A549 (cell line): ENCODE results near the gene SNW1. TPM values are rescaled to one million over a fixed set of nuclear protein-coding genes. Genes with fewer than 3 reads are reported as not detected.
"Not testable (repeated sequence)": the region's sequence is repeated elsewhere in the genome, so short reads cannot be mapped to it uniquely, and the experiment has no call there.

Source experiments
- ATAC-seq, 2 experiments: fragments of 200-7000 bp in 1 of 2; fragments of >200 bp in 1 of 2; cut with Nextera tagmentation in 1 of 2; cut with Tn5 transposase in 1 of 2; 3 replicates each; pipeline versions ENCODE4 v1.8.0 to v1.9.1; 2018 to 2020; ENCODE audit warnings: mild to moderate bottlenecking in 1 of 2, moderate library complexity in 1 of 2
- CTCF ChIA-PET: fragments of 300-600 bp; sonication (Branson Sonifier 250); formaldehyde crosslinking; extraction: SDS; loops from one replicate; lab custom pipeline; 2021; ENCODE audit warnings: antibody characterized with exemption, inconsistent platforms; lab: Yijun Ruan, JAX
- POLR2A ChIA-PET: fragments of 350-600 bp; formaldehyde crosslinking; extraction: SDS; loops from one replicate; lab custom pipeline; 2021; ENCODE audit warnings: antibody characterized with exemption, inconsistent platforms; lab: Yijun Ruan, JAX
- DNase-seq, 2 experiments: peaks; one replicate each; pipeline versions ENCODE4 v3.0.0 to v3.0.0-alpha.2; 2011 to 2016; ENCODE audit warnings: low read depth in 1 of 2, low spot score in 1 of 2
- FAIRE-seq: peaks from 2 replicates; lab custom pipeline; 2011; peaks lifted over from hg19 to GRCh38; lab: Jason Lieb, UNC
- H3K27ac ChIP-seq, 2 experiments: fragments of >200 bp; sonication (Bioruptor Twin); formaldehyde crosslinking; 3 replicates each; pipeline ENCODE4 v1.5.1; 2016 to 2017
- H3K4me1 ChIP-seq: fragments of >200 bp; sonication (Bioruptor Twin); formaldehyde crosslinking; 3 replicates; pipeline ENCODE4 v1.6.1; 2016
- H3K4me2 ChIP-seq: fragments of >200 bp; sonication (Bioruptor Twin); formaldehyde crosslinking; 3 replicates; pipeline ENCODE4 v1.6.1; 2016
- H3K4me3 ChIP-seq: fragments of >200 bp; sonication (Bioruptor Twin); formaldehyde crosslinking; 3 replicates; pipeline ENCODE4 v1.5.1; 2016
- H3K9me3 ChIP-seq: fragments of >200 bp; sonication (Bioruptor Twin); formaldehyde crosslinking; 3 replicates; pipeline ENCODE4 v1.6.1; 2016
- BHLHE40 ChIP-seq: IDR thresholded peaks from 2 replicates; pipeline ENCODE4 v1.6.1; 2012; ENCODE audit warnings: low read depth, low read length, inconsistent platforms
- CBX8 ChIP-seq: fragments of 200-600 bp; sonication (generic); IDR thresholded peaks from 2 replicates; pipeline ENCODE4 v1.6.1; 2016
- CHD4 ChIP-seq: fragments of 200-600 bp; sonication (generic); IDR thresholded peaks from 2 replicates; pipeline ENCODE4 v1.6.1; 2016; ENCODE audit warnings: antibody characterized with exemption, mild to moderate bottlenecking, borderline replicate concordance
- EHMT2 ChIP-seq: fragments of 200-600 bp; sonication (generic); IDR thresholded peaks from 2 replicates; pipeline ENCODE4 v1.6.1; 2016; ENCODE audit warnings: antibody characterized with exemption, low read depth, mild to moderate bottlenecking, moderate library complexity
- HDAC2 ChIP-seq: fragments of 200-600 bp; sonication (generic); IDR thresholded peaks from 2 replicates; pipeline ENCODE4 v1.6.1; 2016
- HMGXB4 ChIP-seq: fragments of 250-450 bp; sonication (Bioruptor Pico); IDR thresholded peaks from 2 replicates; pipeline ENCODE4 v1.5.0; 2021; ENCODE audit warnings: mild to moderate bottlenecking, moderate library complexity, borderline replicate concordance
- HOXA7 ChIP-seq: fragments of 250-450 bp; sonication (Bioruptor Pico); IDR thresholded peaks from 2 replicates; pipeline ENCODE4 v1.5.0; 2020; ENCODE audit warnings: mild to moderate bottlenecking, moderate library complexity
- JUN ChIP-seq, 2 experiments: fragments of >200 bp; sonication (Bioruptor Twin); formaldehyde crosslinking; IDR thresholded peaks; 2 replicates in 1 of 2; 3 replicates in 1 of 2; pipeline ENCODE4 v1.6.1; 2016 to 2017
- JUNB ChIP-seq: fragments of >200 bp; sonication (Bioruptor Twin); formaldehyde crosslinking; IDR thresholded peaks from 2 replicates; pipeline ENCODE4 v1.6.1; 2016
- KDM1A ChIP-seq: fragments of 200-600 bp; sonication (generic); IDR thresholded peaks from 2 replicates; pipeline ENCODE4 v1.6.1; 2016; ENCODE audit warnings: low read depth, mild to moderate bottlenecking
- NFE2L2 ChIP-seq: fragments of 150-350 bp; conservative IDR thresholded peaks from 2 replicates; pipeline ENCODE4 v1.6.1; 2014; ENCODE audit warnings: low read length
- NPAS2 ChIP-seq: fragments of 250-450 bp; sonication (Bioruptor Pico); IDR thresholded peaks from 2 replicates; pipeline ENCODE4 v1.8.0; 2022; ENCODE audit warnings: mild to moderate bottlenecking, moderate library complexity, borderline replicate concordance
- PHF8 ChIP-seq: fragments of 200-600 bp; sonication (generic); IDR thresholded peaks from 2 replicates; pipeline ENCODE4 v1.6.1; 2016; ENCODE audit warnings: low read depth, mild to moderate bottlenecking, antibody characterized with exemption, moderate library complexity, borderline replicate concordance
- POLR2A ChIP-seq: IDR thresholded peaks from 2 replicates; pipeline ENCODE4 v1.6.1; 2012; ENCODE audit warnings: mild to moderate bottlenecking, low read length
- POLR2AphosphoS2 ChIP-seq: conservative IDR thresholded peaks from 2 replicates; pipeline ENCODE4 v1.6.1; 2012; ENCODE audit warnings: low read length, improper control_type of control experiment, inconsistent platforms
- RNF2 ChIP-seq: fragments of 200-600 bp; sonication (generic); IDR thresholded peaks from 2 replicates; pipeline ENCODE4 v1.6.1; 2016; ENCODE audit warnings: low read depth, mild to moderate bottlenecking, antibody characterized with exemption, moderate library complexity, borderline replicate concordance
- TP53 ChIP-seq: fragments of 250-450 bp; sonication (Bioruptor Pico); IDR thresholded peaks from 2 replicates; pipeline ENCODE4 v1.5.0; 2021; ENCODE audit warnings: mild to moderate bottlenecking, moderate library complexity
- USF2 ChIP-seq: fragments of 450-650 bp; IDR thresholded peaks from 2 replicates; pipeline ENCODE4 v1.6.1; 2014; ENCODE audit warnings: antibody characterized with exemption
- ZC3H11A ChIP-seq: fragments of 450-650 bp; IDR thresholded peaks from 2 replicates; pipeline ENCODE4 v1.6.1; 2014; ENCODE audit warnings: antibody characterized with exemption, mild to moderate bottlenecking
- ZFP36 ChIP-seq: fragments of 450-650 bp; IDR thresholded peaks from 2 replicates; pipeline ENCODE4 v1.6.1; 2014; ENCODE audit warnings: borderline replicate concordance; ENCODE audit not compliant: partially characterized antibody
- WGBS: methylation state at CpG from one replicate; pipeline ENCODE4 v1.1.6; 2017; ENCODE audit errors: missing lambda C conversion rate; 5-methylcytosine and 5-hydroxymethylcytosine counted together
- polyA plus RNA-seq, 4 experiments: library from polyadenylated mRNA; depleted of rRNA in 3 of 4; stranded (reverse); fragments of >200 nt; fragmentation: RNase III in 1 of 4; extraction: RNeasy Plus Mini Kit Qiagen cat#74134 plus additional on column Dnase treatment in 1 of 4; gene quantifications; 2 replicates in 3 of 4; 3 replicates in 1 of 4; pipeline ENCODE4 v1.2.3, GENCODE V29; 2011 to 2017
- TF ChIP-seq, protein P1 (sequence below): fragments of 250-450 bp; sonication (Bioruptor Pico); IDR thresholded peaks from 2 replicates; pipeline ENCODE4 v1.5.0; 2020; ENCODE audit warnings: low read depth, mild to moderate bottlenecking, moderate library complexity
- TF ChIP-seq, protein P2 (sequence below): IDR thresholded peaks from 2 replicates; pipeline ENCODE4 v1.6.1; 2012; ENCODE audit warnings: low read depth, borderline replicate concordance
- TF ChIP-seq, protein P3 (sequence below): fragments of 150-350 bp; IDR thresholded peaks from 2 replicates; pipeline ENCODE4 v1.6.1; 2014; ENCODE audit warnings: low read depth, mild to moderate bottlenecking, low read length

SNW1 gene
- polyA plus RNA-seq, 2 of the 4 experiments (the other 2 are of a cell fraction): 64.8 to 84.0 TPM

GRCh38 chr14:77768442-77769069 is 7.6 kb upstream of the SNW1 start:
- WGBS: 52% methylated on average over 2 of the region's 2 CpGs
- H3K9me3 ChIP-seq, H3K4me3 ChIP-seq, H3K27ac ChIP-seq, DNase-seq, H3K4me2 ChIP-seq, H3K4me1 ChIP-seq, POLR2A ChIA-PET, ATAC-seq: not testable (repeated sequence)
- CTCF ChIA-PET: interaction anchor here (1.6 kb wide), 1 partner anchor 20 kb away, joined by 6 read pairs; no protein-coding TSS in a partner anchor
- FAIRE-seq: peak; percentile 84

DNA sequence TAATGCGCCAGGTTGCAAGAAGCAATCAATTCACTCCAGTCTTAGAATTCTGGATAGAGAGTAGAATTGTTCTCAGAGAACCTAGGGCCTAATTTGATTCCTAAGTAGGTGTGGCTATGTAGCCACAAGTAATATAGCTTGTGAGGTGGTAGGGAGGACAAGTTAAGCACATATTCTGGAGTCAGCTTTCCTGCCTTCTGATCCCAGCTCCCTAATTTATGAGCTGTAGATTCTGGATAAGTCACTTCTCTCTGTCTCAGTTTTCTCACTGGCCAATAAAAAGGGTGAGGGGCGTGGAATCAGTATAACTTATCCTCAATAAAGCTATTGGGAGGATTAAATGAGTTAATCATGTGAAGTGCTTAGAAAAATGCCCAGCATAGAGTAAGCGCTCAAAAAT is 3.0 kb upstream of the SNW1 start:
- WGBS: 70% methylated on average over 3 of the region's 3 CpGs
- Histone ChIP-seq H3K4me2 (no peak overlapping the region), H3K4me3 (no peak overlapping the region), H3K4me1 (peaks cover 13% of the 10 kb centered on the region), H3K27ac (no peak overlapping the region), H3K9me3 (no peaks in the 10 kb centered on the region)
- DNase-seq: no peak
- no peak for TF ChIP-seq HDAC2
- TF ChIP-seq CHD4: no peak
- TF ChIP-seq NPAS2 (CRISPR knock-in tag): no peak
- no peak for TF ChIP-seq CBX8
- no peak for TF ChIP-seq ZC3H11A
- no peak for TF ChIP-seq HMGXB4 (CRISPR knock-in tag)
- TF ChIP-seq POLR2A: no peak
- no peak for ATAC-seq
- no peak for FAIRE-seq
- ChIA-PET CTCF (interaction anchor here (0.6 to 4.5 kb wide), 5 partner anchors 10 to 1596 kb away, joined by 3 to 17 read pairs (median 4); partner anchors contain the start of gene ADCK1), POLR2A (no interaction called here)

GRCh38 chr14:77763316-77763715 is 2.4 kb upstream of the SNW1 start:
- 23% methylated on average over 1 of the region's 1 CpG for WGBS
- Histone ChIP-seq H3K27ac (no peak overlapping the region), H3K4me2 (no peak overlapping the region), H3K4me1 (peaks cover 13% of the 10 kb centered on the region), H3K9me3 (no peaks in the 10 kb centered on the region), H3K4me3 (no peak overlapping the region)
- FAIRE-seq (no peak), ATAC-seq (no peak), DNase-seq (no peak)
- TF ChIP-seq POLR2A (no peak), CBX8 (no peak), JUNB (no peak), NFE2L2 (no peak), POLR2AphosphoS2 (no peak), EHMT2 (no peak), NPAS2 (CRISPR knock-in tag) (no peak), KDM1A (no peak), HOXA7 (CRISPR knock-in tag) (no peak), CHD4 (no peak), TP53 (CRISPR knock-in tag) (no peak), ZFP36 (no peak), BHLHE40 (no peak), RNF2 (no peak), USF2 (no peak), PHF8 (no peak), JUN (IDR thresholded peaks at IDR 0.05) (no peak)
- TF ChIP-seq, protein P1, sequence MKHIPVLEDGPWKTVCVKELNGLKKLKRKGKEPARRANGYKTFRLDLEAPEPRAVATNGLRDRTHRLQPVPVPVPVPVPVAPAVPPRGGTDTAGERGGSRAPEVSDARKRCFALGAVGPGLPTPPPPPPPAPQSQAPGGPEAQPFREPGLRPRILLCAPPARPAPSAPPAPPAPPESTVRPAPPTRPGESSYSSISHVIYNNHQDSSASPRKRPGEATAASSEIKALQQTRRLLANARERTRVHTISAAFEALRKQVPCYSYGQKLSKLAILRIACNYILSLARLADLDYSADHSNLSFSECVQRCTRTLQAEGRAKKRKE: no peak
- TF ChIP-seq, protein P2, sequence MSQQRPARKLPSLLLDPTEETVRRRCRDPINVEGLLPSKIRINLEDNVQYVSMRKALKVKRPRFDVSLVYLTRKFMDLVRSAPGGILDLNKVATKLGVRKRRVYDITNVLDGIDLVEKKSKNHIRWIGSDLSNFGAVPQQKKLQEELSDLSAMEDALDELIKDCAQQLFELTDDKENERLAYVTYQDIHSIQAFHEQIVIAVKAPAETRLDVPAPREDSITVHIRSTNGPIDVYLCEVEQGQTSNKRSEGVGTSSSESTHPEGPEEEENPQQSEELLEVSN: no peak
- TF ChIP-seq, protein P3, sequence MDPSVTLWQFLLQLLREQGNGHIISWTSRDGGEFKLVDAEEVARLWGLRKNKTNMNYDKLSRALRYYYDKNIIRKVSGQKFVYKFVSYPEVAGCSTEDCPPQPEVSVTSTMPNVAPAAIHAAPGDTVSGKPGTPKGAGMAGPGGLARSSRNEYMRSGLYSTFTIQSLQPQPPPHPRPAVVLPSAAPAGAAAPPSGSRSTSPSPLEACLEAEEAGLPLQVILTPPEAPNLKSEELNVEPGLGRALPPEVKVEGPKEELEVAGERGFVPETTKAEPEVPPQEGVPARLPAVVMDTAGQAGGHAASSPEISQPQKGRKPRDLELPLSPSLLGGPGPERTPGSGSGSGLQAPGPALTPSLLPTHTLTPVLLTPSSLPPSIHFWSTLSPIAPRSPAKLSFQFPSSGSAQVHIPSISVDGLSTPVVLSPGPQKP: no peak
- ChIA-PET POLR2A (no interaction called here), CTCF (interaction anchor here (0.6 to 4.5 kb wide), 6 partner anchors 10 to 1596 kb away, joined by 3 to 17 read pairs (median 4); partner anchors contain the start of gene ADCK1)
